GM18873 (cell line): ENCODE data around the gene CGB7.
A peak's percentile ranks its signal among the peaks of the same experiment; 100 is the strongest.

ENCODE experiments used
- ATAC-seq: cut with Tn5 transposase; IDR thresholded peaks from one replicate; pipeline ENCODE4 v1.9.1; 2021; ENCODE audit warnings: mild to moderate bottlenecking, moderate library complexity, moderate number of reproducible peaks; ENCODE audit not compliant: unreplicated experiment, low FRiP score

CGB7 gene

GRCh38 chr19:49057636-49058234 lies at the start of gene CGB7:
Gene CGB7 (minus strand): TSS chr19:49057749. CDS start chr19:49055375, 2,374 bp downstream.
- ATAC-seq = no peak

- no peak for ATAC-seq
Observed at GRCh38 chr19:49106648-49107135, 49.1 kb upstream of the CGB7 start.

- no peak for ATAC-seq
Observed at GRCh38 chr19:49104229-49104864, 46.8 kb upstream of the CGB7 start.

- ATAC-seq = no peak
Observed at GRCh38 chr19:49103331-49104085, 46.0 kb upstream of the CGB7 start.

- no peak for ATAC-seq
Observed at GRCh38 chr19:49102303-49102702, 44.8 kb upstream of the CGB7 start.

- ATAC-seq = no peak
Observed at GRCh38 chr19:49101160-49101559, 43.6 kb upstream of the CGB7 start.

GRCh38 chr19:49098795-49099194 lies 41.2 kb upstream of the CGB7 start:
- ATAC-seq = no peak

- no peak for ATAC-seq
Observed at GRCh38 chr19:49097453-49098288, 40.1 kb upstream of the CGB7 start.

GRCh38 chr19:49094505-49095482 lies 37.2 kb upstream of the CGB7 start:
- ATAC-seq = no peak

- no peak for ATAC-seq
Observed at GRCh38 chr19:49092686-49093085, 35.1 kb upstream of the CGB7 start.

- ATAC-seq = no peak
Observed at GRCh38 chr19:49091391-49092038, 34.0 kb upstream of the CGB7 start.

GRCh38 chr19:49086296-49086695 lies 28.7 kb upstream of the CGB7 start:
- no peak for ATAC-seq

GRCh38 chr19:49085868-49086232 lies 28.3 kb upstream of the CGB7 start:
- ATAC-seq = no peak

- peak; percentile 66 for ATAC-seq
Observed at GRCh38 chr19:49085020-49085867, 27.7 kb upstream of the CGB7 start, which contains the start of gene SNRNP70. Gene SNRNP70 (plus strand): TSS chr19:49085451. CDS start chr19:49086415, 964 bp downstream.

- no peak for ATAC-seq
Observed at GRCh38 chr19:49084206-49085019, 26.9 kb upstream of the CGB7 start.

GRCh38 chr19:49081273-49081672 lies 23.7 kb upstream of the CGB7 start:
- ATAC-seq = no peak

GRCh38 chr19:49080392-49080791 lies 22.8 kb upstream of the CGB7 start:
- no peak for ATAC-seq
